Stomach smooth muscle (tissue), 2 donors: ENCODE results near the gene LHFPL6.

Experiments used
- H3K27ac ChIP-seq: one replicate; pipeline ENCODE4 v1.7.0; 2013; ENCODE audit warnings: mild to moderate bottlenecking, low read length, inconsistent platforms
- H3K27me3 ChIP-seq, 2 donors: one replicate each; pipeline ENCODE4 v1.7.0; 2013; ENCODE audit warnings: low read length in 2 of 2; ENCODE audit not compliant: insufficient read depth in 2 of 2, control insufficient read depth in 1 of 2
- H3K36me3 ChIP-seq, 2 donors: one replicate each; pipeline ENCODE4 v1.7.0; 2013; ENCODE audit warnings: low read length in 2 of 2; ENCODE audit not compliant: control insufficient read depth in 2 of 2, insufficient read depth in 2 of 2
- H3K4me1 ChIP-seq: one replicate; pipeline ENCODE4 v1.7.0; 2013; ENCODE audit warnings: low read length; ENCODE audit not compliant: control insufficient read depth, insufficient read depth
- H3K4me3 ChIP-seq, 2 donors: one replicate each; pipeline ENCODE4 v1.7.0; 2013; ENCODE audit warnings: low read length in 2 of 2
- H3K9ac ChIP-seq, 2 donors: one replicate each; pipeline ENCODE4 v1.7.0; 2013; ENCODE audit warnings: low read length in 2 of 2, mild to moderate bottlenecking in 1 of 2
- H3K9me3 ChIP-seq, 2 donors: one replicate each; pipeline ENCODE4 v1.7.0; 2013; ENCODE audit warnings: low read length in 2 of 2; ENCODE audit not compliant: control insufficient read depth in 2 of 2
- donor health status: healthy.
- donor health status: Pancreatic carcinoma.

Gene LHFPL6

DNA sequence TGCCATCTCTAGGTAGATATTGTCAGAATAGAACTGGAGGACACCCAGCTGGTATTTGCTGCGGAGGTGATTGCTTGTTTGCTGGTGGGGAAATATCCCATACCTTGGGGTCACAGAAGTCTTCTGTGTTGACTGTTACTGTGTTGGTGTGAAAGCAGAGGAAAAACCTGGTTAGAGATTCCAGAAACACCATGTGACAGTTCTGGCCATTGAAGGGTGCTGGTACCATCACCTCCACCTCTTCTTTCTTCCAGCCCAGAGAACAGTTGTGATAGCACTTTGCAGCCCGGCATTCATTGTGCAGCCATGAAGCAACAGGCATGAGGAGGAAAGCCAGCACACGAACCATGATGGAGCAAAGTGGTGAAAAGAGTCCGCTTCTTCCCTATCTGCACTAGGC lies 4.9 kb upstream of the LHFPL6 start:
- Histone ChIP-seq H3K27ac (no peak overlapping the region), H3K9ac (no peak overlapping the region), H3K4me3 (no peak overlapping the region), H3K9me3 (no peaks in the 10 kb centered on the region), H3K36me3 (no peaks in the 10 kb centered on the region), H3K27me3 (no peaks in the 10 kb centered on the region), H3K4me1 (no peaks in the 10 kb centered on the region)

DNA sequence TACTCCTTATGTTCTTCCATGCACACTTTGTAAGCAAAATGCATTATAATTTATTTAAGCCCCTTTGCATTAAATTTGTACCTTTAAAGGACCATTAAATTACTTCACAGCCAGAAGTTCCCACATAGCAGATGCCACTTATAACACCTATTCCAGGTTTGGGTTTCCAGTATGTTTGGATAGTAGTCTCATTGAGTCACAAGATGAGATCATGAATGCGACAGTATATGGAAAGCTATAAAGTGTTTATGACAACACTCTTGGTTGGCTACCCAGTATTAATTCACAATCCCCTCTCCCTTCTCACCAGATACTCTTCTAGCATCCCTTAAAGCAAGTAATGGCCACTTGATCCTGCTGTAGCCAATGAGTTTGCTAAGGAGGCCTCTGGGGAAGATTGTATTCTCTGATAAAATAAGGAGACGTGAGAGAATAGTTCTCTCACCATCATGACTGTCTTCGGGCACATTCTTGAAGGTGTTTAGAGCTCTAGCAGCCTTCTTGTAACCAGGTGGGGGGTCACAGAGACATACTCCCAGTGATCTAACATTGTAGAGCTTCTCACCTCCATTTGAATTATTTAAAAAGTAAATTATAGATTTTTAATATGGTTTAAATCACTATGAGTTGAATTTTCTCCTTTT lies 2.8 kb upstream of the LHFPL6 start:
- Histone ChIP-seq H3K4me3 (no peak overlapping the region), H3K36me3 (no peaks in the 10 kb centered on the region), H3K4me1 (peaks cover 9% of the 10 kb centered on the region), H3K27me3 (no peaks in the 10 kb centered on the region), H3K9ac (no peak overlapping the region), H3K27ac (no peak overlapping the region), H3K9me3 (no peaks in the 10 kb centered on the region)

DNA sequence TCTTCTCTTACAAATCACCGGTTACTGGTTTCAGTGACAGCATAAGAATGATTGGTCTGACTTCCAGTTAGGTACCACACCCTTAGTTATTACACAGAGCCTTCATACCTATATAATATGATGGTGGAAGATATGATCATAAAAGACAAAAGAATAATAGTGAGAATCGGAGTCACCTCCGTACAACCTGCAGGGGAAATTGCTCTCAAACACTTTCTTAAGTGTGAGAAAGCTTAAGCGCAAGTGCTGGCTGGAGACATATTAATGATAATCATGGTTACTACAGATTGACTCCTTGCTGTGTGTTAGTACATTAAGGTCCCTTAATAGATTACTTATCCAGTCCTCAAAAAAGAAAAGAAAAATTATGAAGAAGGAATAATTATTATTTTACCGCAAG lies 1.8 kb upstream of the LHFPL6 start:
- H3K36me3 ChIP-seq = no peaks in the 10 kb centered on the region
- peaks cover 9% of the 10 kb centered on the region for H3K4me1 ChIP-seq
- no peak overlapping the region for H3K4me3 ChIP-seq
- no peak overlapping the region for H3K9ac ChIP-seq
- no peaks in the 10 kb centered on the region for H3K27me3 ChIP-seq
- no peaks in the 10 kb centered on the region for H3K9me3 ChIP-seq
- H3K27ac ChIP-seq = no peak overlapping the region

DNA sequence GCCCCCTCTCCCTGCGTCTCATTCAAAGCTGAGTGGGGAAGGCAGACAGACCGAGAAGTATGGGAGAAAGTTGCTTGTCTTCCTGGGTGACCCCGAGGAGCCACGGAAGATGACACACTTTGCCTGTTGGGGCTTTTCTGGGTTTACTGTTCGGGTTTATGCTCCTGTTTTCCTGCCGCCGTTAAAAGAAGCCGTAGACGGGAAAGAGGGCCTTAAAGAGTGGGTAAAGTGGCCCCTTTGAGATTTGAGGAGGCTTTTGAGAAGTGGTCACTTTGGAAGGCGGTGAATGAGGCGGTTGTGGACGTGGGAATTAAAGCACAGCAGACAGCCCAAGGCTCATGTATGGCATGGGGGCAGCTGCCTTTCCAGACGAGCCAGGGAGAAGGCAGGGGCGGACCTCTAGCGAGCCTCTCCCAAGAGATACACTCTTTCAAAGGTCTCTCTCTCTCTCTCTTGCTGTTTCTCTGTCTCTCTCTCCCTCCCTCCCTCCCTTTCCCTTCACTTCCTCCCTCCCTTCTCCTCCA lies 493 bp upstream of the LHFPL6 start:
- H3K36me3 ChIP-seq = no peaks in the 10 kb centered on the region
- H3K4me1 ChIP-seq = peaks cover 9% of the 10 kb centered on the region
- peak overlapping the region; percentile 88 to 97 for H3K4me3 ChIP-seq
- H3K27ac ChIP-seq = peak overlapping the region; percentile 46
- H3K27me3 ChIP-seq = no peaks in the 10 kb centered on the region
- H3K9me3 ChIP-seq = no peaks in the 10 kb centered on the region
- H3K9ac ChIP-seq = peak overlapping the region; percentile 79 to 80

DNA sequence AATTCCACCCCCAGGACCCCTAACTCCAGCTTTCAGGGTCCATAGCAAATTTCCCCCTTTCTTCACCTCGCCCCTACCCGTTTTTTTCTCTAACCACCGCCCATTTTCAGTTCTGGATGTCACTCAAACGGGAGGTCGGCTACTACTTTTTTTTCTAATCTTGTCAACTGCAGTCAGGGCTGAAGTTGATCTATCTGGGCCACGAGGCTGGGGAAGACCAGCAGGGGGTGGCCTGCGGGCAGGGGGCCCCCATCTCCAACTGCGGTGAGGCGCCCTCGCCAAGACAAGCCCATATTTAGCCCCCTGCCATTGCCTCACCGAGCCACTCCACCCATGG lies 748 bp downstream of the LHFPL6 start:
- H3K9ac ChIP-seq = peak overlapping the region; percentile 71 to 78
- H3K9me3 ChIP-seq = no peaks in the 10 kb centered on the region
- H3K4me3 ChIP-seq = peak overlapping the region; percentile 88 to 97
- peak overlapping the region; percentile 46 for H3K27ac ChIP-seq
- H3K27me3 ChIP-seq = no peaks in the 10 kb centered on the region
- peaks cover 9% of the 10 kb centered on the region for H3K4me1 ChIP-seq
- H3K36me3 ChIP-seq = no peaks in the 10 kb centered on the region

DNA sequence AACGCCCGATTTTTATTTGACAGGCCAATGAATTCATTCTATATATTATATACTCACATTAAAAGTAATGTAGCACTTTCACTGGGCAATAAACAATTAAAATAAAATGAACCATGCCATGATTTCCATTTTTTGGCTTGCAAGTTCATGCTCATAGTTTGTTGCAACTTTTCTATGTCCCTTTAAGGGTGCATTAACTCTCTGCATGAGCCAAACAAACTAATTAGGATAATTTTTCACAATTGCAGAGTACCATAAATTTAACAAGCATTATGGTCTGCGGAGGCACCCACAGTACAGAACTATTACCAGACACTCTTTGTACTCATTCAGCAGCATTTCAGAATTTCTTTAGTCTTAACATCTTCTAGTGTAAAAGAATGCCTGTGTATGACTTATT lies 1.4 kb downstream of the LHFPL6 start:
- H3K4me3 ChIP-seq = peak overlapping the region; percentile 88 to 97
- H3K9me3 ChIP-seq = no peaks in the 10 kb centered on the region
- H3K27ac ChIP-seq = no peak overlapping the region
- no peaks in the 10 kb centered on the region for H3K27me3 ChIP-seq
- no peaks in the 10 kb centered on the region for H3K36me3 ChIP-seq
- peaks cover 9% of the 10 kb centered on the region for H3K4me1 ChIP-seq
- peak overlapping the region; percentile 71 to 78 for H3K9ac ChIP-seq

DNA sequence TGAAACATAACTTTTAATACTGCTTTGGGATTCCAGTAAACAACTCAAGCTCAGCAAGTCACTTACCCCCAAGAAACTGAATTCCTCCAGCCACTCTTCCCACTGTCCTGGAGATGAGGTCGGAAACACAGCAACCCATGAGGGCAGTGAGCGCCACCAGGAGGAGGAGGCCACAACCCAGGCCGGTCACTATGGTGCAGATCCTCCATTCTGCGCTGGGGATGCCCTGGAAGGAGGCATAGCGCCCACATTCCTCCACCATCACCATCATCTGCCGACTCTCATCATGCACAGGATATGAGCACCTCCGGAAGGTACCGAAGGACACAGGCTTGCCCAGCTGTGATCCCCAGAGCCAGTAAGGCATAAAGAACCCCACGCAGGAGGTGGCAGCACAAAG lies 2.2 kb downstream of the LHFPL6 start:
- peaks cover 9% of the 10 kb centered on the region for H3K4me1 ChIP-seq

DNA sequence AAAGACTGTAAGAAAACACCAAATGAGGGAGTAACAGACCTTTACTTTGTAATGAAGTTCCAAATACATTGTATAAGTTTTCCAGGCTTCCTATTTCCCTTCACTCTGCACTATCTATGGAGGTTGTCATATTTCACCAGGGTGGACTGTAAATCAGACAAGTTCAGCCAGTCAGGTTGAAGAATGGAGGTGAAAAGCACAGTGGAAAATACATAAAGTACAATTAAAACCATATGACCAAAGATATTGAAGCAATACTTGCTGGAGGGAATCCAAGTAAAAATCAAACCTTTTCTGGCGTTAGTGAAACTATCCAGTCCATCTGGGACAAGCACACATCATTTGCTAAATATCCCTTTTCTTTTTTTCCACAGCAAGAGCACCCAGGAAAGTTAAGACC lies 3.2 kb downstream of the LHFPL6 start:
- H3K27ac ChIP-seq = no peak overlapping the region
- H3K36me3 ChIP-seq = no peaks in the 10 kb centered on the region
- H3K4me1 ChIP-seq = peaks cover 9% of the 10 kb centered on the region
- no peaks in the 10 kb centered on the region for H3K9me3 ChIP-seq
- H3K4me3 ChIP-seq = peak overlapping the region; percentile 16 to 47
- H3K9ac ChIP-seq = no peak overlapping the region
- H3K27me3 ChIP-seq = no peaks in the 10 kb centered on the region

More for the DNA sequence above, 2.2 kb downstream of the LHFPL6 start:
- Histone ChIP-seq H3K4me3 (peak overlapping the region; percentile 48 to 61), H3K36me3 (no peaks in the 10 kb centered on the region), H3K27me3 (no peaks in the 10 kb centered on the region), H3K27ac (no peak overlapping the region), H3K9ac (no peak overlapping the region), H3K9me3 (no peaks in the 10 kb centered on the region)

DNA sequence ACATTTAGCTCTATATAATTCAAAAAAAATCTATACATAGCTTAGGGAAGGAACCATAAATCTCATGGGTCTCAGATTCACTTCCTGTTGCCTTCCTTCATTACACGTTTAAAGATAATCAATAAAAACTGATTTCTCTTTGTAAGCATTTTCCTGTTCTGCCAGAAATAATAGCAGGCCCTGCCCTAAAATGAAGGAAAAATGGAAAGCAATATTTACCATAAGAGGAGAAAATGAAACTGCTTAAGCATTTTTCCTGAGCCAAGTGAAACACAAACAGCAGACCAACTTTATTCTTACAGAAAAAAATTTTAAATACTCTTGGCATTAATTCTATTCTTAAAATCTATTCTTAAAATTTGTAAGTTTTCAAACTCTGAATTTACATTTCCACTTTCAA lies 4.0 kb downstream of the LHFPL6 start:
- no peaks in the 10 kb centered on the region for H3K27me3 ChIP-seq
- H3K9ac ChIP-seq = no peak overlapping the region
- H3K27ac ChIP-seq = no peak overlapping the region
- H3K36me3 ChIP-seq = no peaks in the 10 kb centered on the region
- peaks cover 9% of the 10 kb centered on the region for H3K4me1 ChIP-seq
- no peak overlapping the region for H3K4me3 ChIP-seq
- no peaks in the 10 kb centered on the region for H3K9me3 ChIP-seq

DNA sequence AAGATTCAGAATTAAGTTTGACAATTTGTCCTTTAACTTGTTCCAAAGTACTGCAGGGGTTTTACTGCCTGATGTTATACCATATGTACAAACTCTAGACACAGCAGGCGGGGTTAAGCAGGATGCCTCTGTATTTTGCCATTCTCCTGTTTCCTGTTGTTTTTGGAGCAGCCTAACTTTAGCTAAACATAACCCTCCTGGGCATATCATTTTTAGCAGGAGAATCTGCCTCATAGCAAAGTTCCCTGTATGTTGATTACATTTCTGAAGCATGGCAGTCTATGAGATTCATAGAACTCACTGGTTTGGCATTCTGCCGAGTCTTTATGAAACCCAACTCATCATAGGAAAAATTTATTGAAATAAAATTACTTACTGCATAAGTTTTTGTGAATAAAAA lies 5.2 kb downstream of the LHFPL6 start:
- Histone ChIP-seq H3K4me1 (peaks cover 9% of the 10 kb centered on the region), H3K9me3 (no peaks in the 10 kb centered on the region), H3K27ac (no peak overlapping the region), H3K27me3 (no peaks in the 10 kb centered on the region), H3K9ac (no peak overlapping the region), H3K4me3 (peak overlapping the region; percentile 12 to 24), H3K36me3 (no peaks in the 10 kb centered on the region)

DNA sequence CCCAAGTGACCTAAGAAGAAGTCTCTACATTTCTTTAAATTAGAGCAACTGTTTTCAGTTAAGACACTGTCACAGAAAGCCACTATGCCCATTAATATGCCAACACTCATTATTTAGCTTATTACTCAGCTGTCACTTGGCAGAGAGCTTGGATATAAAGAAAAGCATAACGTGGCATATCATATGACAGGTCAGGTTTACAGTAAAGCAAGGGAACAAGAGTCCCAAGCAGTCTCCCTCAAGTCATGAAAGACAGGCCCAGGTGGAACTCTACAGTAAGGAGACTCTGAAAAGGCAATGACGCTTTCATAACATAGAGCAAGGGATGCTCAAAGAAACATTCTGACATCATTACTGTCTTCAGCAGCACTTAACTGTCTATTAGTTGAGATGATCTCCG lies 6.3 kb downstream of the LHFPL6 start:
- no peak overlapping the region for H3K27ac ChIP-seq
- H3K4me3 ChIP-seq = no peak overlapping the region
- no peaks in the 10 kb centered on the region for H3K36me3 ChIP-seq
- H3K9me3 ChIP-seq = no peaks in the 10 kb centered on the region
- H3K9ac ChIP-seq = no peak overlapping the region
- no peaks in the 10 kb centered on the region for H3K4me1 ChIP-seq
- no peaks in the 10 kb centered on the region for H3K27me3 ChIP-seq
